ENCODE results near the gene HDHD3.

Gene HDHD3

GRCh38 chr9:113361304-113362018 lies 15.3 kb downstream of the HDHD3 start:
- DNase-seq = no peak

DNA sequence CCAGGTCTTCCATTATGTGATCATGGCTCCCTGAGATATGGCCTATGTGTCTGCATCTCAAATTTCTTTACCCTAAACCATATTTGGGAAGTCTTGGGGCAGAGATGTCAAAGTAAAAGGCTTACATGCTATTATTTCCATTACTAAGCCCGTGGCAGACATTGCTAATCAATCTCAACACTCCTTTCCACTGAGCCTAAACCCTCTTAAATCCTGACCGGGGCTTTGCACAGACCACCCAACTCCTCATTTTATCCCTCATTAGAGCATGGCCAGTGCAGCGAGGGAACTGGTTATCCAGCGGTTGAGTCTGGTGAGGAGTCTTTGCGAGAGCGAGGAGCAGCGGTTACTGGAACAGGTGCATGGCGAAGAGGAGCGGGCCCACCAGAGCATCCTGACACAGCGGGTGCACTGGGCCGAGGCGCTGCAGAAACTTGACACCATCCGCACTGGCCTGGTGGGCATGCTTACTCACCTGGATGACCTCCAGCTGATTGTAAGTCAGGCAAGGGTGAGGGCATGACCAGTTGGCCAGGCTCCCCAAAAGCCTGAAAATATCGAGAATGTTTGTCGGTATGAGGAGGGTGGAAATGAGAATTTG lies 16.4 kb downstream of the HDHD3 start:
- DNase-seq = no peak

GRCh38 chr9:113359385-113359784 lies 17.4 kb downstream of the HDHD3 start:
- no peak for DNase-seq

DNA sequence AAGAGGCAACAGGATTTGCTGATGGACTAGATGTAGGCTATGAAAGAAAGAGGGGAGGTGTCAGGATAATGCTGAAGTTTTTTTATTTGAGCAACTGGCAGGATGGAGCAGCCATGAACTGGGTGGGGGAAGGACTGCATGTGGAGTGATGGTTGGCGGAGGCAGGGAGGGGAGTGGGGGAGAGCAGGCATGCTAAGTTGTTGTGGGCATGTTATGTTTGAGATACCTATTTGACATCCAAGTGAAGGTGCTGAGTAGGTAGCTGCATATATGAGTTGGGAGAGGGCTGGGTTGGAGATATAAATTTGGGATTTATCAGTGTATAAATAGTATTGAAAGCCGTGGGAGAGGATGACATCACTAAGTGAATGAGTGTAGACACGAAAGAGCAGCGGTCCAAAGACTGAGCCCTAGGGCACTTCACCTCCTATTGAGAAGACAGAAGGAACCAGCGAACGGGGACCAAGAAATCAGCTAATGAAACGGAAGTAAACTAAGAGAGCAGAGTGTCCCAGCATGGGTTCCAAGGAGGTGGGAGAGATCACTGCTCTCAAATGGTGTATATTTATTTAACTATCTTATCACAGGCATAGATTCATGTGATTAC lies 20.0 kb downstream of the HDHD3 start:
- DNase-seq = no peak

DNA sequence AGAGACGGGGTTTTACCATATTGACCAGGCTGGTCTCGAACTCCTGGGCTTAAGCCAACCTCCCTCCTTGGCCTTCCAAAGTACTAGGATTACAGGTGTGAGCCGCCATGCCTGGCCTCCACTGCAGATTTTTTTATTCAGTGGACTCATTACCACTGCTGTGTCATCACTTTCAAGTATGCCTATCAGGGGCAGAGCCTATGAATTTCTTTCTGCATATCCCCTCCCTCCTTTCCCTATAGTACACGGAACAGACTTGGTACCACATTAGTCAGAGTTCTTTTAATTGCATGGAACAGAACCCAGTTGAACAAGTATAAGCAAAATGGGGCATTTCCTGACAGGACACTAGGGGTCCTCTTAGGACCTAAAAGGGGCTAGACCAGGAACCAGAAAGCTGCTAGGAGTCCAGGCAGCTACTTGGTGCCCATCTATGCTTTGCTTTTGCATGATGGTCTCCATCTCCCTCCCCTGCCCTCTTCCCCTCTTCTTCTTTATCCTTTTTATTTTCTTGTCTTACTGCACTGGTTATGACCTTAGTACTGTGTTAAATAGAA lies 21.7 kb downstream of the HDHD3 start:
- no peak for DNase-seq

- DNase-seq = no peak
Observed at GRCh38 chr9:113352411-113352810, 24.4 kb downstream of the HDHD3 start.

GRCh38 chr9:113352006-113352405 lies 24.8 kb downstream of the HDHD3 start:
- no peak for DNase-seq

GRCh38 chr9:113350937-113351336 lies 25.8 kb downstream of the HDHD3 start:
- no peak for DNase-seq

GRCh38 chr9:113350107-113350661 lies 26.6 kb downstream of the HDHD3 start:
- DNase-seq = no peak

GRCh38 chr9:113349445-113350094 lies 27.2 kb downstream of the HDHD3 start, which contains the start of gene BSPRY:
Gene BSPRY, plus strand, starts transcription at chr9:113349541. Its CDS starts 39 bp downstream, at chr9:113349580.
- DNase-seq = no peak

GRCh38 chr9:113349066-113349444 lies 27.7 kb downstream of the HDHD3 start:
- no peak for DNase-seq

DNA sequence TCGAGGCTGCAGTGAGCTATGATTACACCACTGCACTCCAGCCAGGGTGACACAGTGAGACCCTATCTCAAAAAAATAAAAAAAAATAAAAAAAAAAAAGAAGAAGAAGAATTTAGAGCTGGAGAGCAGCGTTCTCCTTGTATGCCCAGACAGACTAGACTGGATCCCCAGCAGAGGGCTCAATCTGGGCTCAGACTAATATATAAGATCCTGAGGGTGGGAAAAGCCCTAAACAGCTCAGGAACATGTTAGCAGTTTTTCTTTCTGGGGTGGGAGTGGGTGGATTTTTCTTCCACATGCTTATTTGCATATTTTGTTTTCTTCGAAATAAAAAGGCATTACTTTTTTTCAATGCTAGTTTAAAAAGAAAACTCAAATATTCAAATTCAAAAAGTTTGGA lies 28.3 kb downstream of the HDHD3 start:
- DNase-seq = no peak

GRCh38 chr9:113345671-113346070 lies 31.1 kb downstream of the HDHD3 start:
- DNase-seq = no peak

DNA sequence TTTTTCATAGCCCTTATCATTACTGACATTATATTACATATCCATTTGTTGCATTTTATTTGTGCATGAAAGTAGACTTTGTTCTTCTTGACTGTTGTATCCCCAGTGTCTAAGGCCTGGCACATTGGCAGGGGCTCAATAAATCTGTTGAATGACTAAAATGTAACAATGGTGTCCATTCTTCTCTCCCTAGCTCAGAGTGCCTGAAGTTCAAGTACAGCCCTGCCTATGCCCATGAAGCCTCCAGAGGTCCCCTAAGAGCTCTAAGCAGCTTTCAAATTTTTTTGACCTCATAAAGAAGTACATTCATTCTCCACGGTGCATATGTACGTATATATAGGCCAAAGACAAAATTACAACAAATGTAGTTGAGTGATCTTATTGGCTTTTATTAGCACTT lies 31.6 kb downstream of the HDHD3 start:
- DNase-seq = no peak

GRCh38 chr9:113343732-113344231 lies 33.0 kb downstream of the HDHD3 start:
- no peak for DNase-seq

DNA sequence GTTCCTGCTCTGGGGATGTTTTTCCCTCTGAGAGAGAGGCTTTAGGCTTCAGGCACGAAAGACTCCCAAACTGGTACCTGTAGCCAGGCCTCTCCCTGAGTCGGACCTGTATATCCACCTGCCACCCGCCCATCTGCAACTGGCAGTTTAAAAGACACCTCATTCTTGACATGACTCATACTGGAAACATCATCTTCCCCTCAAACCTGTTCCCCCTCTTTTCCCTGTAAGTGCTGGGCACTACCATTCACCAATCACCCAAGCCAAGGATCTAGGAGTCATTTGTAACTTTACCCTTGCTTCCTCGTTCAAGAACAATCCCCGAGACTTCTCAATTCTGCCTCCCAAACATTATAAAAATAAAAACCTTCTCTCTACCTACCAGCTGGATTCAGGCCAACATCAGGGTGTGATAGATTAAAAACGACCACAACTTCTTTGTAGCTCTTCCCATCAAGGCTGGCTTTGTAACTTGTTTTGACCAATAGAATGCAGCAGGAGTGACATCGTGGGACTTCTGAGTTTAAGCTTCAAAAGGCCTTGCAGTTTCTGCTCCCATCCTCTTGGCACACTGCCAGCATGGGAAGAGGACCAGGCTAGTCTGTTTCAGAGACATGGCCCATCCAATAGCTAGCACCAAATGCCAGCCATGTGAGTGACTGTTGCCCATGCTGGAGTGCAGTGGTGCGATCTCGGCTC lies 34.9 kb downstream of the HDHD3 start:
- DNase-seq = no peak

DNA sequence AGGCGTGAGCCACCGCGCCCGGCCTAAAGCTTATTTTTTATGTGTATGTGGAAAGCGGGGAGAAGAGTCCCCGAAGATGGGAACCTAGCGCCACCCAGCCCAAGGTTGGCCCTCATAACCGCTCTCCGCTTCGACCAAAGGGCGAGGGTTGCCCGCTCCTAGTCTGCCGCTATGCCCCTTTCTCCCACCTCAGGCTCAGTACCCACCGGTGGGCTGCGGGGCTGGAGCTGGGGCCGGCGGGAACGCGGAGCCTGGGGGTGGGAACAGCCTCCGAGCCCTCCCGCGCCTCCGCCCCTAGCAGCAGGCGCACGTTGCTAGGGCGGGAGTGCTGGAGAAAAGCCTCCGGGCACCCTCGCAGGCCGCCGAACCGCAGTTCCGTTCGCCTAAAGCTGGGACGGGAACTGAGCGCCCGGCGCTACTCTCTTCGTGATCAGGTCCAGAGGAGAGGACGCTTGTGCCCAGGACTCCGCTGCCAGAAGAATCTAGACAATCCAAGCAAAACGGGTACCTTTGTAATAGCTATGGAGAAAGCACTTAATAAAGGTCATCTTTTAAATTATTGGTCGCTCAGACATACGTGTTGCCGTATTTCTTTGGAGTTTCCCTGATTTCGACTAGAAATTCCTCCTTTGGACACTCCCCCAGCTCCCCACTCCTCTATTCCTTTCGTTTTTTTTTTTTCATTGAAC lies 36.6 kb downstream of the HDHD3 start, which contains the start of gene WDR31:
WDR31 (minus strand) TSS at position 265 of the 689 bp plus-strand sequence. CDS start 8,253 bp downstream, outside the sequence.
- peak; percentile 78 for DNase-seq

DNA sequence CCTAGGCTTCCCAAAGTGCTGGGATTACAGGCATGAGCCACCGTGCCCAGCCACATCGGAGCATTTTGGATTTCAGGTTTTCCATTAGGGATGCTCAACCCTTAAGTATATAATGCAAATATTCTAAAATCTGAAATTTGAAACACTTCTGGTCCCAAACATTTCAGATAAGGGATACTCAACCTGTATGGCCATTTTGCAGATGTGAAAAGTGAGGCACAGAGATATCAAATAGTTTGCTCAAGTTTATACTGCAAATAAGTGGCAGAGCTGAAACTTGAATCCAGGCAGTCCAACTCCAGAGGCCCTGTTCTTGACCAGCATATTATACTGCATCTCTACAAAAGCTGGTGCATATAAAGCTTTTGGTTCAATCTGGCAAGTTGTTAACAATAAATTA lies 39.1 kb downstream of the HDHD3 start:
- DNase-seq = no peak

- no peak for DNase-seq
Observed at GRCh38 chr9:113331780-113332179, 45.0 kb downstream of the HDHD3 start.

DNA sequence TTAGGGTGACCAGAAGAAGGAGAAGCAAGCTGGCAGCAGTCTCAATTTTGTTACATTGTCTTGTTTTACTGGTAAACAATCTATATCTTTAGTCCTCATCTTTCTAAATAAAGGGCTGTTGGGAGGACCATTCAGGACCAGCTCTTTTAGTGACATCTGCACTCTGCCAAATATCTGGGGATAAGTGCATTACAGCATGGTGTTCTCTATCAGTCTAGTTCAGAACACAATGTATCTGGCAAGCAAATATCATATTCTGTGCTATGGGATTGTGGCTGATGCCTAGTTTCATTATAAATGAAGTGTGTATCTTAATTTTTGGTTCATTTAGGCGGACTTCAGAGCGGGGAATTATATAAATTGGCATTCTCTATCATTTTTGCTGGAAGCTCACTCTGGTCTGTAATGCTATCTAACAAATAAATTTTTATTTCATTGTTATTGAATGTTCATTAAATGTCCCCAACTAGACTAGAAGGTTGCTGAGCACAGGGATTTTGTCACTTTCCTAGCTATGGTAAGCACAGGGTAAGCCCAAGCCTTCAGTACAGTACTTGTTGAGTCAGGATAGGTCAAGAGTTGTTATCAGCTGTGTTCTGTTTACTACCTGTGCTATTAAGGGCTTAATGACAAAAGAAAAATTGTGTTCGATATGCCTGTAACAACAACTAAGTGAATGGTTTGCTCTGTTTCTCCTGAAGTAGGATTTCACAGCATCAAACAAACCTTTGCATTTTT lies 48.6 kb downstream of the HDHD3 start:
- no peak for DNase-seq

DNA sequence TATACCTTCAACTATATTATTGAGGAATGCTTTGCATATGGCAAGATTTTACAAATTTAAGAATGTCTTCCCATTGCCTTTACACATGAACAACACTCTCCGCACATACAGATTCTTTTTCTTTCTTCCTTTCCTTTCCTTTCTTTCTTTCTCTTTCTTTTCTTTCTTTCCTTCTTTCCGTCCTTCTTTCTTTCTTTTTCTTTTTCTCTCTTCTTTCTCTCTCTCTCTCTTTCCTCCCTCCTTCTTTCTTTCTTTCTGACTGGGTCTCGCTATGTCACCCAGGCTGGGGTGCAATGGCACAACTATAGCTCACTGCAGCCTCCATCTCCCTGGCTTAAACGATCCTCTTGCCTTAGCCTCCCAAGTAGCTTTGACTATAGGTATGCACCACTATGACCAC lies 50.6 kb downstream of the HDHD3 start:
- DNase-seq = no peak

All from kidney glomerular epithelial cell (primary cell).